Mesodermal cell (in vitro differentiated cells): ENCODE measurements around the gene PKN2.

ENCODE experiments used
- H3K27ac ChIP-seq: 2 replicates; pipeline ENCODE4 v1.7.0; 2013; ENCODE audit warnings: mild to moderate bottlenecking, low read depth, low read length, moderate library complexity; ENCODE audit not compliant: severe bottlenecking
- H3K36me3 ChIP-seq: 2 replicates; pipeline ENCODE4 v1.7.1; 2013; ENCODE audit warnings: mild to moderate bottlenecking, low read length, moderate library complexity; ENCODE audit not compliant: control insufficient read depth, insufficient read depth
- H3K4me1 ChIP-seq: one replicate; pipeline ENCODE4 v1.7.1; 2013; ENCODE audit warnings: mild to moderate bottlenecking, low read length; ENCODE audit not compliant: insufficient read depth, control insufficient read depth, poor library complexity, severe bottlenecking
- H3K4me3 ChIP-seq: 2 replicates; pipeline ENCODE4 v1.7.0; 2013; ENCODE audit warnings: low read length, control low read depth, mild to moderate bottlenecking; ENCODE audit not compliant: insufficient read depth, poor library complexity, severe bottlenecking; ENCODE audit errors: extremely low read depth
- H3K9me3 ChIP-seq: 2 replicates; pipeline ENCODE4 v1.7.1; 2013; ENCODE audit warnings: mild to moderate bottlenecking, low read length, moderate library complexity; ENCODE audit not compliant: control insufficient read depth
- WGBS, 2 experiments: methylation state at CpG; one replicate each; pipeline ENCODE4 v1.1.5; 2013; ENCODE audit warnings: missing lambda C conversion rate in 2 of 2; ENCODE audit not compliant: insufficient coverage in 2 of 2; 5-methylcytosine and 5-hydroxymethylcytosine counted together

Gene PKN2

DNA sequence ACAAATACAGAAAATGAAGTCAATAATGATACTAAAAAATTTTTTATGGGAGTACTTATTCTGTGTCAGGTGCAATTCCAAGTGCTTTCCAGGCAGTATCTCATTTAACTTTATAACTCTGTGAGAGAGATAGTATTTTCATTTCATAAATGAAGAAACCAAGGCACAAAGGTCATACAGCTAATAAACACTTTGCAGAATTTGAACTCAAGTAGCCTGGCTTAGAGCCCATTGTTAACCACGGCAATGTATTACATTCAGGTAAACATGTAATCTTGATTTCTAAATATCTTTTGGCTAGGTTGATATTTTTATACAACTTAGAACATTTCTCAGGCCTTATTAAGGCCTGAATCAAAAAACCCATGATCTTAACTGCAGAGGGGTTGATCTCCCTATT, 28.9 kb upstream of the PKN2 start:
- Histone ChIP-seq H3K9me3 (no peaks in the 10 kb centered on the region), H3K4me1 (peaks cover 4% of the 10 kb centered on the region), H3K4me3 (no peak overlapping the region), H3K27ac (no peak overlapping the region), H3K36me3 (no peaks in the 10 kb centered on the region)
- WGBS, 2 experiments = no CpG with 5 or more reads among the region's 1 CpG

DNA sequence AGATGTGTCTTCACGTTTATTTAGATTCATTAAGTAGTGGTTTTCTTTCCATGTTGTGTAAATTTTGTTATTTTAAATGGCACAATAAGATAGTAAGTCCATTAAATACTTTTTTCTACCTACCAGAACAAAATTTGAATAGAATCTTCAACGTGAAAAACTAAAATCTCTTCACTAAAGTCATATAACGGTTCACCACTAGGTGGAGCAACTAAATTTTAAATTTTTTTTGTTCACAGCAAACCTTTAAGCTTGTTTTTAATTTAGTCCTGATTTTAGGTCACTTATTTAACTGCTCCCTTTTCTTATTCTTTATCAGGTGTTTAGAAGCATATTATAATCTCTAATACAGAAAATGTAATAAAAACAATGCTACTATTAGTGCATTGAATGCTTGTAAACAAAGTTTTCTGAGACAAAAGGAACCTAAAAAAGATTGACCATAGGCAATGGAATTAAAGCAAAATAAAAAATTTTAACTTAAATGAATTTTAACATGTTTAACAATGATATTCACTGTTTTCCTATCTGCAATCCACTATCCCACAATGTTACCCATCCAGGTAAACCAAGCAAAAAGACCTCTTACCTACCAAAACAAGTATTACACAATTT, 28.3 kb upstream of the PKN2 start:
- H3K4me3 ChIP-seq = no peak overlapping the region
- 0% methylated on average over 1 of the region's 3 CpGs; no CpG with 5 or more reads in 1 of the 2 experiments for WGBS, 2 experiments

DNA sequence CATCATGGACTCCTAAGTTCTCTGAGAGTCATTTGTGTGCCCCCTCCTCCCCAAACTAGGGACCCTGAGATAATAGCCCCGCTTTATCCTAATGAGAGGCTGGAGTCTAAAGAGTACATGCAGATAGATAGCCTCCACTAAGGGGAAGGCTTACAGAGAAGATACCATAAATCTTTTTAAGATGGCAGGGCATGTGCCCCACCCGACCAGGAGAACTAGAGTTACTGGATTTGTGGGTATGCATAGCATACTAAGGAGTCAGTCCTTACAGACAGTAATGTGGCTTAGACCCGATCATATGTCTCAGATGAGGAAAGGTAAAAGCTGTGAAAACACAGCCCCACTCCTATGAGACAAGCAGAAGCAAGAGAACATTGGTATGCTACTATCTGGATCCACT, 25.7 kb upstream of the PKN2 start:
- H3K9me3 ChIP-seq = no peaks in the 10 kb centered on the region
- no peaks in the 10 kb centered on the region for H3K36me3 ChIP-seq
- no peak overlapping the region for H3K27ac ChIP-seq
- H3K4me1 ChIP-seq = peaks cover 6% of the 10 kb centered on the region
- H3K4me3 ChIP-seq = no peak overlapping the region
- whole genome bisulfite sequencing, 2 experiments = 70 to 92% methylated on average over 1 to 2 of the region's 3 CpGs

More for the DNA sequence above, 28.3 kb upstream of the PKN2 start:
- no peaks in the 10 kb centered on the region for H3K4me1 ChIP-seq
- no peak overlapping the region for H3K27ac ChIP-seq
- H3K9me3 ChIP-seq = no peaks in the 10 kb centered on the region
- H3K36me3 ChIP-seq = no peaks in the 10 kb centered on the region

DNA sequence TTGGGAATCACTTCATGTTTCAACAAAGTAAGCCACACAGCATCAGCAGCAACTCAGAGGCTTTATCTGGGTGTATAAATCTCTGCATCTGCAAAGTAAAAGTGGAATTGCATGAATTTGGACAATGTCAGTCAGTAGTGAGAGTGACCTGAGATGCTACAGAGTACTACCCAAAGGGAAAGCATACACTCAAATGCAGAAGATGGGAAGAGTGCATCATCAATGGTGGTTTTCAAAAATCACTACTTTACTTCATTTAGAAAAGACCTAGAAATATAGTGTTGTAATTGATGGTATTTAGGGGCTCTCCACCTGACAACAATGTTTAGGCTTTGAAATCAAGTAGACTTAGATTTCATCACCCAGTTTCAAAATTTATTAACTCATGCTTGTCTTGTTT, 24.5 kb upstream of the PKN2 start:
- H3K4me3 ChIP-seq = no peak overlapping the region
- H3K27ac ChIP-seq = no peak overlapping the region
- no peaks in the 10 kb centered on the region for H3K36me3 ChIP-seq
- H3K4me1 ChIP-seq = peaks cover 6% of the 10 kb centered on the region
- no peaks in the 10 kb centered on the region for H3K9me3 ChIP-seq

DNA sequence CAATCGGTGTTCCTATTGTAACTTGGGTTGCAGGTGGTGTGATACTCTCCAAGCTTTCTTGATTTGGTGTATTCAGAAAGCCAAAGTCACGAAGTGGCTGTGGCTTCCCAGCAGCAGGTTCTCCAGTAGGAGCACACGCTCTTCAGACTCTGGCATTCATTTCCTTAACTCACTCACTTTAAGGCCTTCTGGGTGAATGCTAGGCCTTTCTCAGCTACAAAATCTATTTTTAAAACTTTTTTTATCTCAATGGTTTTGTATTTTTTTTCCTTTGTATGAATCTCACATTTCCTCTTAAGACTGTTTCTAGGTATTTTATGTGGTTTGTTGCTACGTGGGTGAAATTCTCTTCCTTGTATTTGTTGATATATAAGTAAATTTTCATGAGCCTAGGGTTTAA, 22.9 kb upstream of the PKN2 start:
- H3K27ac ChIP-seq = peak overlapping the region; percentile 84
- WGBS, 2 experiments = 80 to 84% methylated on average over 3 of the region's 4 CpGs

DNA sequence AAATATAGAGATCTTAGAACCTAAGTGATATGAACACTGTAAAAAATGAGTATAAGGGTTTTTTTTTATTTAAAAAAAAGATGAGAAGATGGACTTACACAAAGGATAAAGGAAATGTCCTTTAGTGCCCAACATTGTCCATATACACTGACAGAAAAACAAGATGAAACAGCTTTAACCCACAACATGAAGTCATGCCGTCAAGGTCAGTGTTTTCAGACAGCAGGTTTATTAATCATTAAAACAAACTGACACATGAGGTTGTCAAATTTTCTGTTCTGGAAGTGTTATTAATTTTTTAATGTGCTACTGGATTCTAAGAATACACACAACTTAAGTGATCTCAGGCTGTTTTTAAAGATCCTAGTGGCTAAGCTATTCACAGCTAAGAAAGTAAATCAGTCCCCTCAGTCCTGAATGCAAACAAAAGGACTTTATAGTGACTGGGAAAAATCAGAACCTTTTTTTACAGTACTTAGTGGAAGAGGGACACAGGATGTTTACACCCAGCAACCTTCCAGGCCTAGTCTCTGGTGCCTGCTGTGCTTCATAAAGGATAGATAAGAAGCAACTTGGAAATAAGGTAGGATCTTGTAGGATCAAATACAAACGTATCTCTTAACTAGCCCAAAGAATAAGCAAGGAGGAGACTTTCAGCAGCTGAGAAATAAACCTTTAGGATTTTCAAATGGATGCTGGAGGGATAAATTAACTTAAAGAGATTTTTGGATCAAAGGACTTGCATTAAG, 21.9 kb upstream of the PKN2 start:
- peaks cover 6% of the 10 kb centered on the region for H3K4me1 ChIP-seq
- H3K27ac ChIP-seq = peak overlapping the region; percentile 84
- WGBS, 2 experiments = no CpG with 5 or more reads among the region's 2 CpGs
- H3K9me3 ChIP-seq = no peaks in the 10 kb centered on the region
- no peak overlapping the region for H3K4me3 ChIP-seq
- H3K36me3 ChIP-seq = no peaks in the 10 kb centered on the region

More for the DNA sequence above, 22.9 kb upstream of the PKN2 start:
- H3K36me3 ChIP-seq = no peaks in the 10 kb centered on the region
- no peaks in the 10 kb centered on the region for H3K9me3 ChIP-seq
- H3K4me3 ChIP-seq = no peak overlapping the region
- H3K4me1 ChIP-seq = peaks cover 6% of the 10 kb centered on the region

DNA sequence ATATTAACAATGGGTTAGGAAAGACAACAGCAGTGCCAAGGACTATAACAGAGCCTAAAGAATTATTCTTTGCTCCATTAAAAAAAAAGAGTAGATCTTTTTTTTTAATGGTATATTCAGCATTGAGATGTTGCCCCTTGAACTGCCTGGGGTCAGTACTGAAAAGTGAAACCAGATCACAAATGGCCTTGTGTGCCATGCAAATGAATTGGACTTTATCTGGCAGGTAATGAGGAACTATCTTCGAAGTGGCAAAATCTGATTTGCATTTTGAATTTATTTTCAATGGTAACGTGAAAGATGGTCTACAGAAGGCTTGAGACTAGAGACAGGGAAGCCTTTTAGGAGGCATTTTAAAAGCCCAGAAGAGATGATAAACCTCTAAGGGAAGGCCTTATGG, 21.4 kb upstream of the PKN2 start:
- H3K36me3 ChIP-seq = no peaks in the 10 kb centered on the region
- peak overlapping the region; percentile 84 for H3K27ac ChIP-seq
- peaks cover 6% of the 10 kb centered on the region for H3K4me1 ChIP-seq
- H3K4me3 ChIP-seq = no peak overlapping the region
- 64 to 90% methylated on average over 2 of the region's 2 CpGs for WGBS, 2 experiments
- no peaks in the 10 kb centered on the region for H3K9me3 ChIP-seq

DNA sequence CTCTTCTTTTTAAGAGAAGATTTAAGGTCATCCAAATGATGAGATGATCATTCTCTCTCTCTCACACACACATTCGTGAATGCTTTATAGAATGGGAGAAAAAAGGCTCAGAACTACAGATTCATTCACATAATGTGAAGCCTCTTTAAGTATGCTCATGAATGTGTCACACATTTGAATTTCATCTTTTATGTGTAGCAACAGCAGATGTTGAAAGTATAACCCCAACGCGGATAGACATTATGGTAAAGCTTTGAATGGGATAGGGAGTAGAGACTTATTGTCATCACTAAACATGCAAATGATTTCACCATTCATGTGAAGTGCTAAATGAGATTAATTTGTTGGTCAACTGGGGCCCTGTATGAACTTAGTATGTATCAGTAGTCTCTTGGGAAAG, 15.7 kb upstream of the PKN2 start:
- WGBS, 2 experiments = no CpG with 5 or more reads among the region's 3 CpGs
- H3K4me1 ChIP-seq = no peaks in the 10 kb centered on the region
- H3K4me3 ChIP-seq = no peak overlapping the region
- H3K36me3 ChIP-seq = no peaks in the 10 kb centered on the region
- H3K27ac ChIP-seq = no peak overlapping the region
- H3K9me3 ChIP-seq = no peaks in the 10 kb centered on the region

DNA sequence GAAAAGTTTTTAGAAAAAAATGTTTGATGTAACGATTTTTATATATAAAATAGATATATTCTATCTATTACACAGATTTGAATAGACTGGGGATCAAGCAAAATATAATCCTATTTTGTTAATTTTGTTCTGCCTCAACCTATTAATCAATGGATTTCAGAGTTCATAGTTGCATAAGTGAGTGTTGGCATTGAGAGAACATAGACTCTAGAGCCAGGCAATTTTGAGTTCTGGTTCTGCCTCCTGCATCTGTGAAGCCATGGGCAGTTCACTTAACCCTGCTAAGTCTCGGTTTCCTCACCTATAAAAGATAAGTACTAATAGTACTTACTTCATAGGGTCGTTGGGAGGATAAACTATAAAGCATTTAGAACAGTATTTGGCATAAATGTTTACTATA, 13.6 kb upstream of the PKN2 start:
- Histone ChIP-seq H3K36me3 (no peaks in the 10 kb centered on the region), H3K27ac (no peak overlapping the region), H3K4me1 (no peaks in the 10 kb centered on the region), H3K4me3 (no peak overlapping the region), H3K9me3 (no peaks in the 10 kb centered on the region)
- no CpG with 5 or more reads among the region's 3 CpGs for WGBS, 2 experiments

DNA sequence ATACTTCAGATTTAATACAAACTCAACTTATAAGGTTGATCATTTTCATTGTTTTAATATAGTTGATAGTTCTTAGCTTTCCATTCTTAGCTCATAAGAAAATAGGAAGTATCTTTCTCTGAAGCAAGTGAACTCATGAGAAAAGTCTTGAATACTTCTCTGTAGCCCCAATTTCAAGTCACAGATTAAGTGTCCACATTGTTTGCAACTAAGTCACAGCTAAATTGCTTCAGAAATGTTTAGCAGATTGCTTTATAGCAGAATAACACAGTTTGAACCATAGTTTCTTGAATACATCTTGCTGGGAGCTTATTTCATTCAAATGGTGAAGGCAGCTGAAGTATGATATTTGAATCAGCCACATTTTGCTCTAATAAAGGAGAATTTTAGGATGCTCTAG, 10.6 kb upstream of the PKN2 start:
- H3K36me3 ChIP-seq = no peaks in the 10 kb centered on the region
- no peak overlapping the region for H3K27ac ChIP-seq
- no peak overlapping the region for H3K4me3 ChIP-seq
- no peaks in the 10 kb centered on the region for H3K4me1 ChIP-seq
- no peaks in the 10 kb centered on the region for H3K9me3 ChIP-seq

DNA sequence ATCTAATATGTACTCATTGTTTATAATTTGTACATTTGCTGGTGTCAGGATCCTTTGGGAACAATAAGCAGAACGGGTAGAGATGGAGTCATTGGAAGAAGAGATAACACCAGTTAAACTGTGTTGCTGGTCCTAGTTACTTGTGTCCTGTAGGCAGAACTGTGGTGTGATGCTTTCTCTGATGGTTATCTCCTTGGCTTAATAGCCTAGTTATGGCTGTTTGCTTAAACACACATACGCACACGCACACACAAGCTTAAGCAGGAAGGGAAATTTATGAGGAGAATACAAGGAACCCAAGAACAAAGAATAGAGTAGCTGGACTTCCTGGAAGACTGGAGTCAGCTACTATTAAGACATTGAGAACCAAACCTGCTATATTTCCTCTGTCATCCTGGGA, 5.7 kb upstream of the PKN2 start:
- no peaks in the 10 kb centered on the region for H3K9me3 ChIP-seq
- no peaks in the 10 kb centered on the region for H3K4me1 ChIP-seq
- no peak overlapping the region for H3K27ac ChIP-seq
- H3K36me3 ChIP-seq = no peaks in the 10 kb centered on the region
- WGBS, 2 experiments = 73 to 96% methylated on average over 1 to 3 of the region's 3 CpGs
- no peak overlapping the region for H3K4me3 ChIP-seq
